Heart left ventricle (tissue), 16 donors: ENCODE measurements around the gene SRPK1. TPM values are rescaled to one million over a fixed set of nuclear protein-coding genes. Genes with fewer than 3 reads are reported as not detected.

Experiments
- ATAC-seq, 4 donors: fragments of 200-7000 bp; cut with Tn5 transposase; one replicate each; pipeline ENCODE4 v1.9.1; 2020 to 2022; ENCODE audit warnings: moderate library complexity in 4 of 4, mild to moderate bottlenecking in 3 of 4, moderate number of reproducible peaks in 1 of 4
- DNase-seq, 5 donors: peaks; one replicate each; pipeline ENCODE4 v3.0.0-alpha.2; 2020
- H3K27ac ChIP-seq, 12 donors: fragments of 200-600 bp; sonication (generic) in 4 of 12; one replicate each; pipeline versions ENCODE4 v1.5.0 to v1.8.0; 2016 to 2022; ENCODE audit warnings: mild to moderate bottlenecking in 2 of 12
- H3K27me3 ChIP-seq, 9 donors: fragments of 200-600 bp; sonication (generic) in 2 of 9; one replicate each; pipeline versions ENCODE4 v1.5.1 to v1.8.0; 2016 to 2022; ENCODE audit warnings: mild to moderate bottlenecking in 3 of 9
- H3K36me3 ChIP-seq, 9 donors: fragments of 200-600 bp; sonication (generic) in 2 of 9; one replicate each; pipeline versions ENCODE4 v1.5.0 to v1.8.0; 2018 to 2022; ENCODE audit warnings: mild to moderate bottlenecking in 2 of 9
- H3K4me1 ChIP-seq, 12 donors: fragments of 200-600 bp; sonication (generic) in 4 of 12; one replicate each; pipeline versions ENCODE4 v1.5.0 to v1.8.0; 2016 to 2022; ENCODE audit warnings: mild to moderate bottlenecking in 3 of 12
- H3K4me3 ChIP-seq, 12 donors: fragments of 200-600 bp; sonication (generic) in 4 of 12; one replicate each; pipeline versions ENCODE4 v1.5.0 to v1.8.0; 2017 to 2022; ENCODE audit warnings: mild to moderate bottlenecking in 9 of 12, moderate library complexity in 4 of 12
- H3K9me3 ChIP-seq, 12 donors: fragments of 200-600 bp; sonication (generic) in 4 of 12; one replicate each; pipeline versions ENCODE4 v1.5.0 to v1.8.0; 2016 to 2022; ENCODE audit warnings: mild to moderate bottlenecking in 1 of 12
- POLR2A ChIP-seq, 2 donors: fragments of 450-650 bp; IDR thresholded peaks; one replicate each; pipeline ENCODE4 v1.6.1; 2017; ENCODE audit warnings: antibody characterized with exemption in 2 of 2, mild to moderate bottlenecking in 2 of 2, moderate library complexity in 2 of 2
- WGBS, 4 donors: extraction: QIAGEN DNeasy Blood & Tissue Kit in 2 of 4; methylation state at CpG; one replicate each; pipeline versions ENCODE4 v1.1.5 to v1.1.7; 2013 to 2018; 5-methylcytosine and 5-hydroxymethylcytosine counted together
- intact Hi-C, 10 donors: fragments of 100-400 bp; cut with DNase I; formaldehyde crosslinking; loops; one replicate each; pipeline versions ENCODE4 v1.11.1 to v1.14.2; 2022
- polyA plus RNA-seq, 2 donors: library from polyadenylated mRNA; stranded (reverse); fragments of 200-250 nt; gene quantifications; one replicate each; pipeline ENCODE4 v1.2.3, GENCODE V29; 2013
- total RNA-seq, 9 donors: library from RNA; depleted of rRNA in 2 of 9; stranded (reverse); fragments of >200 nt in 2 of 9; fragmentation: NEBNext Ultra II Directional in 3 of 9; extraction: Animal tissue kit (Norgen Biotek cat#: 25700) in 3 of 9; gene quantifications; one replicate each; pipeline versions ENCODE4 v1.1.0 to v1.2.4, GENCODE V29; 2016 to 2023
- TF ChIP-seq, protein P1 (sequence below), 12 donors: fragments of 200-600 bp; sonication (generic) in 4 of 12; IDR thresholded peaks; one replicate each; pipeline versions ENCODE4 v1.5.0 to v1.8.0; 2018 to 2022; ENCODE audit warnings: antibody characterized with exemption in 12 of 12, mild to moderate bottlenecking in 5 of 12
- donor health status: ischemic (EF 13 %, LVEDD 7.1; RV severe dilation, severe dysfunction).
- donor health status: healthy with polysubstance abuse.
- donor health status: DM: no; HTN: yes; CAD: no.
- donor health status: DM: no; HTN: no; CAD: no.
- donor health status: ischemic (EF 25% LVEDD 6.9; RV normal size, moderate dysfunction).
- donor health status: ischemic (EF 25% LVEDD 5.7; RV mildly dilated, moderate dysfunction).
- donor health status: healthy.
- donor health status: DM: yes; HTN: yes; CAD: no.
- donor health status: ischemic (EF 35%, LVEDD 5.7; RV mildly dilated, moderate dysfunction).
- donor health status: nonischemic (EF 11% LVEDD 7.7; RV severe dilation, severe dysfunction).
- donor health status: DM: yes; HTN: yes; CAD: no.
- donor health status: PGD.
- donor health status: ischemic (EF 29% LVEDD 5.4; RV normal size, mild dysfunction).
- donor health status: nonischemic (EF 23%, LVEDD 6.1; RV moderate dilation, normal function).

Gene SRPK1
- total and polyA plus RNA-seq, 11 donors = 5.0 to 41.7 (median 19.6) TPM

DNA sequence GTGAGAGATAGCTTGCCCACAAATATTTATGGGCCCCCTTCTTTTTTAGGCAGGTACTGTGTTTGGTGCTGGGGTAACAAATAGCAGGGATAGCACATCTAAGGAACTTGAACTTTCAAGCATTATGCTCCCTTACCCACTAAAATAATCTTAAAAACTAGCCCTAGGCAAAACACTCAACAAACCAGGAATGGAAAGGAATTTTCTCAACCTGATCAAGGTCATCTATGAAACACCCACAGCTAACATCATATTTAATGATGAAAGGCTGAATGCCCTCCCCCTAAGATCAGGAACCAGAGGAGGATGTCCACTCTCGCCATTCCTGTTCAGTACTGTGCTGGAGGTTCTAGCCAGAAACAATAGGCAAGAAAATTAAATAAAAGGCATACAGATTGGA lies 8.7 kb upstream of the SRPK1 start:
- H3K27me3 ChIP-seq = no peaks in the 10 kb centered on the region
- whole genome bisulfite sequencing, 4 donors = 80 to 96% (median 85%) methylated on average over 1 of the region's 1 CpG
- H3K27ac ChIP-seq = no peak overlapping the region
- H3K4me1 ChIP-seq = no peaks in the 10 kb centered on the region
- no peak for TF ChIP-seq POLR2A (IDR thresholded peaks at IDR 0.05)
- TF ChIP-seq, protein P1, sequence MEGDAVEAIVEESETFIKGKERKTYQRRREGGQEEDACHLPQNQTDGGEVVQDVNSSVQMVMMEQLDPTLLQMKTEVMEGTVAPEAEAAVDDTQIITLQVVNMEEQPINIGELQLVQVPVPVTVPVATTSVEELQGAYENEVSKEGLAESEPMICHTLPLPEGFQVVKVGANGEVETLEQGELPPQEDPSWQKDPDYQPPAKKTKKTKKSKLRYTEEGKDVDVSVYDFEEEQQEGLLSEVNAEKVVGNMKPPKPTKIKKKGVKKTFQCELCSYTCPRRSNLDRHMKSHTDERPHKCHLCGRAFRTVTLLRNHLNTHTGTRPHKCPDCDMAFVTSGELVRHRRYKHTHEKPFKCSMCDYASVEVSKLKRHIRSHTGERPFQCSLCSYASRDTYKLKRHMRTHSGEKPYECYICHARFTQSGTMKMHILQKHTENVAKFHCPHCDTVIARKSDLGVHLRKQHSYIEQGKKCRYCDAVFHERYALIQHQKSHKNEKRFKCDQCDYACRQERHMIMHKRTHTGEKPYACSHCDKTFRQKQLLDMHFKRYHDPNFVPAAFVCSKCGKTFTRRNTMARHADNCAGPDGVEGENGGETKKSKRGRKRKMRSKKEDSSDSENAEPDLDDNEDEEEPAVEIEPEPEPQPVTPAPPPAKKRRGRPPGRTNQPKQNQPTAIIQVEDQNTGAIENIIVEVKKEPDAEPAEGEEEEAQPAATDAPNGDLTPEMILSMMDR (IDR thresholded peaks at IDR 0.05) = no peak
- no peak for ATAC-seq
- intact Hi-C loops = loop anchor here in 1 of 10 donors (10.0 kb wide), 1 partner anchor 175 kb away; no protein-coding TSS in a partner anchor
- H3K9me3 ChIP-seq = no peaks in the 10 kb centered on the region
- DNase-seq = no peak
- H3K4me3 ChIP-seq = no peak overlapping the region
- H3K36me3 ChIP-seq = no peaks in the 10 kb centered on the region

DNA sequence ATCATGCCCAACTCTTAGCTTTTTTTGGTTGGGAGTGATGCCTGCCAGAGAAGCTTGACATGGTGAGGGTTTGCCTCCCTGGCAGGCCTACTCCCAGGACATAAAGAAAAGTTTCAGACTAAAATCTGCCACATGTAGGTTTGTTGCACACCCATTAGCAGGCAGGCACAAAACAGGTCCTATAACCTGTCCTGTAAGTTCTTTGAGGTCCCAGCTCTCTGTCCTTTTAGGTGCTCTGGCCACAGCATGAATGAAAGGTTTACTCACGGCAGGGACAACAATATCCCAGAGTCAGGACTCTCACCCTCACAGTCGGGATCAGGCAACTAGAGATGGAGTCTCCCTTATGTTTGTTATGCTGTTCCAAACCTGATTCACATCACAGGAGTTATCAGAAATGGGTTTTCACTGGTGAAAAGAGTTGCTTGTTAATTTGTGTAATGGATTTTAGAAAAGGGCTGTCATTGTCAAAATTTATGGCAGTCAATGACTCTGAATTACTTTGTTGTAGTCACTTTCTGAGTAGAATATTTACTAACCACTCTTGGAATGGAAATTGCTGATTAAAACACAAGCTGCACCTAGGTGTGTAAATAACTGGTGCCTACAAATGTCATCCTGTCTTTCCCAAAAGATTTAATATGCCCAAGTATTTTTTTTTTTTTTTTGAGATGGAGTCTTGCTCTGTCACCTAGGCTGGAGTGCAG lies 5.8 kb upstream of the SRPK1 start:
- no peak for DNase-seq
- Histone ChIP-seq H3K27me3 (no peaks in the 10 kb centered on the region), H3K9me3 (no peaks in the 10 kb centered on the region), H3K27ac (no peak overlapping the region), H3K4me3 (no peak overlapping the region), H3K36me3 (no peaks in the 10 kb centered on the region), H3K4me1 (peaks cover 0 to 5% (median 3%) of the 10 kb centered on the region in 12 donors)
- TF ChIP-seq, protein P1 (IDR thresholded peaks at IDR 0.05) = no peak
- no peak for TF ChIP-seq POLR2A (IDR thresholded peaks at IDR 0.05)
- ATAC-seq = no peak
- intact Hi-C loops = loop anchor here in 1 of 10 donors (10.0 kb wide), 1 partner anchor 178 kb away; no protein-coding TSS in a partner anchor
- WGBS, 4 donors = 83 to 92% (median 85%) methylated on average over 2 of the region's 2 CpGs

- no peaks in the 10 kb centered on the region for H3K9me3 ChIP-seq
- H3K36me3 ChIP-seq = no peaks in the 10 kb centered on the region
- TF ChIP-seq POLR2A (IDR thresholded peaks at IDR 0.05) = no peak
- TF ChIP-seq, protein P1 (IDR thresholded peaks at IDR 0.05) = no peak
- H3K27me3 ChIP-seq = no peaks in the 10 kb centered on the region
- no peak for ATAC-seq
- H3K27ac ChIP-seq = no peak overlapping the region
- intact Hi-C loops = loop anchor here in 1 of 10 donors (10.0 kb wide), 1 partner anchor 179 kb away; no protein-coding TSS in a partner anchor
- no peak for DNase-seq
- 86 to 92% (median 87%) methylated on average over 3 of the region's 3 CpGs for WGBS, 4 donors
- H3K4me3 ChIP-seq = no peak overlapping the region
- peaks cover 0 to 10% (median 8%) of the 10 kb centered on the region in 12 donors for H3K4me1 ChIP-seq
Measured at GRCh38 chr6:35925961-35926360, 5.1 kb upstream of the SRPK1 start.

DNA sequence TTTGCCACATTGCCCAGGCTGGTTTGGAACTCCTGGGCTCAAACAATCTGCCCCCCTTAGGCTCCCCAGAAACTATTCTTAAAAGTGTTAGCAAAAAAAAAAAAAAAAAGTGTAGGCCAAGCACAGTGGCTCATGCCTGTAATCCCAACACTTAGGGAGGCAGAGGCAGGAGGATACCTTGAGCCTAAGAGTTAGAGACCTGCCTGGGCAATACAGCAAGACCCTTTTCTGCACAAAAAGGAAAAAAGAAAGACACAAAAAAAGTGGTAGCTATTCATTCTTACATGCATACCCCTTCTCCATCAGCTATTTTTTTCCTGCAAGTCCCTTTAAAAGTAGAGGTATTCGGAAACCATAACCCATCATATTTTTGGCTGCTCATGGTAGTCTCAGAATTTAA lies 3.2 kb upstream of the SRPK1 start:
- intact Hi-C loops = loop anchor here in 2 of 10 donors (5.0 to 10.0 kb wide), 2 partner anchors 103 to 181 kb away; partner anchors contain the start of gene MAPK14 (in 1 of the 2)
- no peaks in the 10 kb centered on the region for H3K36me3 ChIP-seq
- DNase-seq (no peak), ATAC-seq (no peak)
- peaks cover 0 to 20% (median 9%) of the 10 kb centered on the region in 12 donors for H3K4me1 ChIP-seq
- WGBS, 4 donors = 92 to 100% (median 95%) methylated on average over 1 of the region's 1 CpG
- no peaks in the 10 kb centered on the region for H3K27me3 ChIP-seq
- H3K4me3 ChIP-seq = no peak overlapping the region
- H3K9me3 ChIP-seq = no peaks in the 10 kb centered on the region
- TF ChIP-seq, protein P1 (IDR thresholded peaks at IDR 0.05) = no peak
- TF ChIP-seq POLR2A (IDR thresholded peaks at IDR 0.05) = no peak
- H3K27ac ChIP-seq = no peak overlapping the region
